Astrocyte of the hippocampus (primary cell): ENCODE measurements around the gene TMEM100.

Experiments used
- DNase-seq: peaks from one replicate; pipeline ENCODE4 v3.0.0; 2011; ENCODE audit warnings: low read depth, low spot score

The TMEM100 gene

DNA sequence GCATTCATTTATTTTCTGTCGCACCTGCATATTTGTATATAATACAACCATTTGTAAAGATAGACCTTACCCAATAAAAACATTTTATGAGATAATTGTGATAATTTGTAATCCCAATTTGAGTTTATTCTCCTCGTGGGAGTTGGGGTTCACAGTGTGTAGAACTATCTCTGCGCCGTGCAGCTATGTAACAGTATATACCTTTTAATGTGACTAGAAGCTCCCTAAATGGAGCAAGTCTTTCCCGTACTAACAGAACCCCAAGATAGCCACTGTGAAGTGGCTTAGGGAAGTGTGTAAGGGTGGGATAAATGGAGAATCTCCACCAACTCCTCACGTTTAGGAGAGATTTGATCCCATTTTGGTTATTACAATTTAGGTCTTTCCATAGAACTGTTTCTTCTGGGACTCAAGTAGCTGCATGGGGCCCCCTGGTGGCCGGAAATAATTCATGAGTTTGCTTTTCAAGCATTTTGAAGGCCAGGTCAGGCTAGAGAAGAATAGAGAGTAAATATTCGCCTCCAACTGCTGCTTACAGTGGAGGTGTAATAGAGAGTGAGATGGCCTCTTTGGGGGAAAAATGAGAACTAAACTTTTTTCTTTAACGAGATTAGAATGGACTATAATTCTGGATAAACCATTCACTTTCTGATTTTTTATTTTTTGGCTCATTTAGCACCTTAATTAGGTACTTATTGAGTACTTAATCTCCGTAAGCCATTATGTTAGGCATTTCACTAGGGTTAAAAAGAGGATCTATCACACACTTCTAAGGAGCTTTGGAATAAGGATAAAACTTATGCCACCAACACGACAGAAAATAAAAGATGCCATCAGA, 4.5 kb downstream of the TMEM100 start:
- DNase-seq = peak; percentile 82

GRCh38 chr17:55717432-55717831, 5.2 kb downstream of the TMEM100 start:
- no peak for DNase-seq

DNA sequence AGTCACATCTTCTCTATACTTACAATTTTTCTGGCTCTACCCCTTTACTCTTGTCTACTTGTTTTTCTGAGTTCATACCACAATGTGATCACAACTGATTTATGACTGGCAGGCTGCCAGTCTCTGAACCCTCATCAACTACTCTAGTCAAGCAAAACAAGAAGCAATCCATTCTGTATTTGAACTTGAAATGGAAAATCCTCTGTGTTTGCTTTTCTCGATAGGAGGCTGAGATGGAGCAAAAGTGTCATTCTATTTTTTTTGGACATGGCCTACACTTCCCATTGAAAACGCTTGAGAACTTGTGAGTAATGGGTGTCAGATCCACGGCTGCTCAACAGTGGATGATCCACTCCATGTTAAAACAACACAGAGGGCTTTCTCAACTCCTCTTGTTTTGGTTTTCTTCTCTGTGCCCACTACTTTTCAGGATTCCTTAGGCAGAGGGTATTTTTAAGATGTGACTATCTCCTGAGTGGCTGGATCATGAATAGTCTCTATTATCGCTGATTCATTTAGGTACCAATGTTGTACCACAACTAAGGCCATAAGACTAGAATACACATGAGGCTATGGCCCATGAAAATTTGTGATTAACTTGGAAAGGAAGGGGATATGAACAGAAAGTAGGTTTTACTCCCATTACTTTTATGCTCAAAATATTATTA, 11.7 kb downstream of the TMEM100 start:
- no peak for DNase-seq

- no peak for DNase-seq
Measured at GRCh38 chr17:55710410-55710809, 12.3 kb downstream of the TMEM100 start.

GRCh38 chr17:55709984-55710383, 12.7 kb downstream of the TMEM100 start:
- no peak for DNase-seq

DNA sequence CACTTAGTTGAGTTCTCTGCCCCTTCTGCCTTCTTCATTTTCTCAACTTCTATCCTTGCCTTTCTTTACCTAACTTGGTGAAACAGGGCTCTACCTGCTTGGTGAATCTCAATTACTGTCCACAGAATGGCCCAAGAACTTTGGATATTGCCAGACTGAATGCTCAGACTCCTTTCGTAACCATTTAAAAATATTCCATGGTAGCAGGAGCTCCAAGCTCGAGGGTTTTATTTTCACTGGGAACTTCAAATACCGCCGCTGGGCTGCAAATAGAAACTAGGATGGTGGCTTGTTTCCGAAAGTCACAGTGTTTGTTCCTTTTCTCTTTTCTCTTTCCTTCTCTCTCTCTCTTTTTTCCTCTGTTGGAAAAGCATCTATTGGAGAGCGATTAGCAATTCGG, 13.2 kb downstream of the TMEM100 start:
- no peak for DNase-seq

DNA sequence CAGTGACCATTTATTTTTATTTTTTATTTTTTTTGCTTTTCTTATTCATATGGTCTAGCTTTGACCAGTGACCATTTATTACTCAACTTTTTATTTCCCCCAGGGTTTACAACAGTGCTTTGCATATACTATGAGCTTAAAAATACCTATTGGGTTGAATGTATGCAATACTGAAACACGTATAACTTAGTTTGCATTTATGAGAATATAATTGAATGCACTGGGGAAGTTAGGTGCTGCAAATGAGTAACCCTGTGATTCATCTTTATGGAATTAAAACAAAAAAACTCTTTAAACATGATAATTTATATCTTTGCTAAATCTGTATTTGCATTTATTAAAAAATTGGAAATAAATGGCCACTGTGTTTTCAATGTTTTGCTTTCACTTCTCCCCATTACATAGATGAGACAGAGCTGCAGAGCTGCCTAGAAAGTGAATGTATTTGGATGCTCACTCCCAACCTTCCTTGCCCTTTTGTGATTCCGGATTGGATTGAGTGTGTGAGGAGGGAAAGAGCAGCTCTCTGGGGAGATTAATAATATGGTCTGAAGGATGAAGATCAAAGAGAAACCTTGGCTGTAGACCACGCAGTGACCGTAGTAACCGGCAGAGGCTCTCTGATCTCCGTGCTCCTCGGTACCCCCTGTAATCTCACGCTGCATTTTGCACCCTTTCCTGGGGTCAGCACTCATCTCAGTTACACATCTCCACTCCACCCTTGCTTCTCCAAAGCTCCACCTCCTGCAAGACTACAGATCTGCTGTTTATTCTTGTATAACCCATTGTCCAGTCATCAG, 14.3 kb downstream of the TMEM100 start:
- no peak for DNase-seq

- peak; percentile 25 for DNase-seq
Measured at GRCh38 chr17:55706808-55707773, 15.6 kb downstream of the TMEM100 start.

GRCh38 chr17:55705847-55706246, 16.8 kb downstream of the TMEM100 start:
- DNase-seq = no peak

DNA sequence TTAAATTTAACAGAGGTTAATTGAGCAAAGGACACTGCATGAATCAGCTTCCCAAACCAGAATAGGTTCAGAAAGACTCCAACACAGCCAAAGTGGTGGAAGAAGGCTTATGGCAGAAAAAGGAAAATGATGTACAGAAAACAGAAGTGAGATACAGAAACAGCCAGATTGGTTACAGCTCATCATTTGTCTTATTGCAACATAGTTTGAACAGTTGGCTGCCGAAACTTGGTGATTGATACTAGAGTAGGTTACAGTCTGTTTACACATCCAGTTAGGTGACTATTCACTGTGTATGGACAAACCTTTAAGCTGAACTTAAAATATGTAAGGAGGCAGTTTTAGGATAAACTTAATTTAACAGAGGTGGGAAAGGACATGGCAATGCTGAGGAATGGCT, 18.3 kb downstream of the TMEM100 start:
- no peak for DNase-seq

- DNase-seq = no peak
Measured at GRCh38 chr17:55702150-55702549, 20.5 kb downstream of the TMEM100 start.

DNA sequence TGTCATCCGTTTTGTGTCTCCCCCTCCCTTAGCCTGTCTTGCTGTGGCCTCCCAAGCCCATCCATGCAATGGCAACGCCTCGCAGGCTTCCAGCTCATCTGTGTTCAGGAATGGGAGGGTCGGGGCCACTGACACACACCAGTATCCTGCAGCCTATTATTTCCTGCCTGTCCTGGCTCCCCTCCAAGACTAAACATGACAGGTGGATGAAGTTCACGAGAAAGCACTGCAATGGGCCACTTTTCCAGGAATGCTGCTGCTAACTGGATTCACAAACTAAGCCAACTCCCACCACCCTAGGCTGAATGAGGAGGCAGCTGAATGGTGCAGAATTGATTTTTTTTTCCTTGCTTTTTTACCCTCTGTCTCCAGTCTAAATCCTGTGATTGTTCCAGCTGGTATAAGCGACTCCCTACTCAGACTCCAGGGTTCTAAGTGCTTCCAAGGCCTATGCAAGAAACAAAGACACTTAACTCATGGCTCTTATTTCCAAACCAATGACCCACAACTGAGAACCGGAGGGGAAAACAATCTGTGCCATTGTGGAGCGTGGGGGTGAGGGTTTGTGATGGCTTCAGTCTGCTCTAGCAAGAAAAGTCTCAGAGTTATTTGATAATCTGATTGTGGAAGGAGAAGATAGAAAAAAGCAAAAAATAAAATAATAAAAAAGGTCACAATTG, 23.3 kb downstream of the TMEM100 start:
- no peak for DNase-seq

- no peak for DNase-seq
Measured at GRCh38 chr17:55694286-55694910, 28.3 kb downstream of the TMEM100 start.

DNA sequence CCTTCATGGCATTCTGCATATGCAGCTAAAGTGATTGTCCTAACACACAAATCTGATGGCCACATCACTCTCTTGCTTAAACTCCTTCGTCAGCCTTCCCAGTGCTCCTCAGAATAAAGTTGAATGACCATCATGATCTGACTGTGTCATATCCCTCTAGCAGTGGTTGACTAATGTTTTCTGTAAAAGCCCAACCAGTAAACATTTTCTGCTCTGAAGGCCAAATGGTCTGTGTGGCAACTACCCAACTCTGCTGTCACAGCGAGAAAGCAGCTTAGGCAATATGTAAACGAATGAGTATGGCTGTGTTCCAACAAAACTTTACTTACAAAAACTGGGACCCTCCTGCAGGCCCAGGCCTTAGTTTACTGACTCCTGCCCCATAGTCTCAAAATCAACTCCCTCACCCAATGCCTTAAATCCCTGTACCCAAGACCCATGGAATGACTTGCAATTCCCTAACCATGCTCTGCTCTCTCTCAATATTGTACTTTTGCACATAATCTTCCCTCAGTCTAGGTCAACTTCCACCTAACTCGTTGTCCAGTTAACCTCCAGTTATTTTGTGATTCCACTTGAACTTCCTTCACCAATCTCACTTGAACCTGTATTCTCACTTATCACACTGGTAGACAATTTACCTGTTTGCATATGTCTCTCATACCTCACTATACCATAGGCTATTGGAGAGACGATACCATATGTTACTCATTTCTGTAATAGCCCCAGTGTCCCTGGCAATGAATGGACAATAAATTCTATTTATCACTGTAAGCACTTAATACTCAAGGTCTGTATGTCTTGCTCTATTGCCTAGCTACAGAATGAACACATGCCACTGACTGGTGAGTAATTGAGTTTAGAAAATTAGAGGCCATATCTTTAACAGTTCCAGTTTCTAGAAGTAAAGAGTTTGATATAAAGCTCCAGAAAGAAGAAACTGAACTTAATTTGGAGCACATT, 29.1 kb downstream of the TMEM100 start:
- DNase-seq = peak; percentile 12

GRCh38 chr17:55692276-55692675, 30.4 kb downstream of the TMEM100 start:
- DNase-seq = no peak

DNA sequence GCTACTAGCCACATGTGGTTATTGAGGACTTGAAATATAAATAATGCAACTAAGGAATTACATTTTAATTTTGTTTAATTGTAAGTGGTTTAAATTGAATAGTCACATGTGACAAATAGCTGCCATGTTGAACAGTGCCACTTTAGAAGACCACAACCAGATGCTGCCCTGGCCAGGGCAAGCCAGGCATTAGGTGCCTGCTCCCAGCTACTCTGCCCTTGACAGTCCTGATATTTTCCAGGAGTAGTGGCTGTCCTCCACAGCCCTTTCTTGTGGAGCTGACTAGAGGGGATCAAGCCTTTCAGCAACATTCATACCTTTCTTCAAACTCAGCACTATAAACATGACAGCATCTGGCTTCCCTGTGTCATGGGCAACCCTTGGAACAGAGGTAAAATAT, 31.0 kb downstream of the TMEM100 start:
- DNase-seq = no peak

- DNase-seq = no peak
Measured at GRCh38 chr17:55690105-55690508, 32.6 kb downstream of the TMEM100 start.

DNA sequence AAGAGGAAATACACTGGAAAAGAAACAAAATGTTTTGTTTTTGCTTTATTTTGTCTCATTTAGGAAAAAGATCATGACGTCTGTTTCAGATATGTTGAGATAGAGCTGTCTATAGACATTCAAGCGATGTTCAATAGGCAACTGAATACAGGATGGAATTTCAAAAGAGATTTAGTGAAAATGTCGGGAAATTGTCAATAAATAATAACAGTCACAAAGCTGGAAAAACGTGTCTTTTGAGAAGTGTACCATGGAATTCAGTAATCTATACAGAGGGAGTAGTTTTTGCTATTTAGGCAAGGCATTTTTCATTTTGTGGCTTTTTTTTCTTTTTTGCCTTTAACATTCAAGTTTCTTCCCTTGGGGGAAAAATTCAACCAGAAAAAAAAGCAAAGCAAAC, 33.0 kb downstream of the TMEM100 start:
- DNase-seq = no peak

DNA sequence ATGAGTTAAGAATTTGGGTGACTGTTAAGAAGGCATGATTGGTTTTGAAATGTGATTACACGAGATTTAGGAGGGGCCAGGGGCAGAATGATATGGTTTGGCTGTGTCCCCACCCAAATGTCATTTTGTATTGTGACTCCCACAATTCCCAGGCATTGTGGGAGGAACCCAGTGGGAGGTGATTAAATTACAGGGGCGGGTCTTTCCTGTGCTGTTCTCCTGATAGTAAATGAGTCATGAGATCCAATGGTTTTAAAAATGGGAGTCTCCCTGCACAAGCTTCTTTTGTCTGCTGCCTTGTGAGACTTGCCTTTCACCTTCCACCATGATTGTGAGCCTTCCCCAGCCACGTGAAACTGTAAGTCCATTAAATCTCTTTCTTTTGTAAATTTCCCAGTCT, 34.6 kb downstream of the TMEM100 start:
- no peak for DNase-seq
